ENCODE measurements around the gene SOD3.

DNA sequence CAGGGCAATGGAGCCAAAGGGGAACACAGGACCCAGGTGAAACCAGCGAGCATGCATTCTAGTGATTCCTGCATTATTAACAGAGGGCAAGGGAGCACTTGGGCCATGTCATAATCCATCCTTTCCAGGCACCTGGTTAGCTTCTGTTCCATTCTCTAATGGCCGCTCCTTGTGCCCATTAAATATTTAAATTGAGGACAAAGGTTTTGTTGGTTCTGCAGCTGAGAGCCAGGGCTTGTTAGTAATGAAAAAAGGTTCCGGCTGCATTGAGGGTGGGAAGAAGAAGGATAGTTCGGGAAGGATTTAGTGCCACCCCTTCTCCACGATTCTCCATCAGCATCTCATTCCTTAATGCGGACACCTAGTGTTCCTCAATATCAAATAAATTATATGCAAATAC lies 13.6 kb downstream of the SOD3 start:
- TF ChIP-seq, protein P1, sequence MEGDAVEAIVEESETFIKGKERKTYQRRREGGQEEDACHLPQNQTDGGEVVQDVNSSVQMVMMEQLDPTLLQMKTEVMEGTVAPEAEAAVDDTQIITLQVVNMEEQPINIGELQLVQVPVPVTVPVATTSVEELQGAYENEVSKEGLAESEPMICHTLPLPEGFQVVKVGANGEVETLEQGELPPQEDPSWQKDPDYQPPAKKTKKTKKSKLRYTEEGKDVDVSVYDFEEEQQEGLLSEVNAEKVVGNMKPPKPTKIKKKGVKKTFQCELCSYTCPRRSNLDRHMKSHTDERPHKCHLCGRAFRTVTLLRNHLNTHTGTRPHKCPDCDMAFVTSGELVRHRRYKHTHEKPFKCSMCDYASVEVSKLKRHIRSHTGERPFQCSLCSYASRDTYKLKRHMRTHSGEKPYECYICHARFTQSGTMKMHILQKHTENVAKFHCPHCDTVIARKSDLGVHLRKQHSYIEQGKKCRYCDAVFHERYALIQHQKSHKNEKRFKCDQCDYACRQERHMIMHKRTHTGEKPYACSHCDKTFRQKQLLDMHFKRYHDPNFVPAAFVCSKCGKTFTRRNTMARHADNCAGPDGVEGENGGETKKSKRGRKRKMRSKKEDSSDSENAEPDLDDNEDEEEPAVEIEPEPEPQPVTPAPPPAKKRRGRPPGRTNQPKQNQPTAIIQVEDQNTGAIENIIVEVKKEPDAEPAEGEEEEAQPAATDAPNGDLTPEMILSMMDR (IDR thresholded peaks at IDR 0.05), result no peak
- no peak for TF ChIP-seq POLR2A (IDR thresholded peaks at IDR 0.05)

All from esophagus squamous epithelium (tissue), 4 donors.